ENCODE data around the gene CEP126.
"Not testable (repeated sequence)": the region's sequence is repeated elsewhere in the genome, so short reads cannot be mapped to it uniquely, and the experiment has no call there.

CEP126 gene

DNA sequence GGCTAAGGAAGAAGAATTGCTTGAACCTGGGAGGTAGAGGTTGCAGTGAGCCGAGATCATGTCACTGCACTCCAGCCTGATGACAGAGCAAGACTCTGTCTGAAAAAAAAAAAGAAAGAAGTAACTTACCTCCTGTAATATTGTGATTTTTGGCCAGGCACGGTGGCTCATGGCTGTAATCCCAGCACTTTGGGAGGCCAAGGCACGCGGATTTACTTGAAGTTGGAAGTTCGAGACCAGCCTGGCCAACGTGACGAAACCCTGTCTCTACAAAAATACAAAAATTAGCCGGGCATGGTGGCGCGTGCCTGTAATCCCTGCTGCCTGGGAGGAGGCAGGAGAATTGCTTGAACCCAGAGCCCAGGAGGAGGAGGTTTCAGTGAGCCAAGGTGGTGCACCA, 49.4 kb downstream of the CEP126 start:
- not testable (repeated sequence) for H3K27me3 ChIP-seq (replicated peaks; ENCODE audit: control insufficient read depth, insufficient read depth, low read length, poor library complexity, severe bottlenecking); H3K4me3 ChIP-seq (ENCODE audit: insufficient read depth, low read depth, low read length, poor library complexity, severe bottlenecking); H3K9me3 ChIP-seq (ENCODE audit: control insufficient read depth, low read length); H3K36me3 ChIP-seq (ENCODE audit: control insufficient read depth, insufficient read depth, low read length); H3K27ac ChIP-seq (ENCODE audit: insufficient read depth, low read length, poor library complexity, severe bottlenecking); H3K4me1 ChIP-seq (ENCODE audit: control insufficient read depth, insufficient read depth, low read length, poor library complexity, severe bottlenecking); DNase-seq

DNA sequence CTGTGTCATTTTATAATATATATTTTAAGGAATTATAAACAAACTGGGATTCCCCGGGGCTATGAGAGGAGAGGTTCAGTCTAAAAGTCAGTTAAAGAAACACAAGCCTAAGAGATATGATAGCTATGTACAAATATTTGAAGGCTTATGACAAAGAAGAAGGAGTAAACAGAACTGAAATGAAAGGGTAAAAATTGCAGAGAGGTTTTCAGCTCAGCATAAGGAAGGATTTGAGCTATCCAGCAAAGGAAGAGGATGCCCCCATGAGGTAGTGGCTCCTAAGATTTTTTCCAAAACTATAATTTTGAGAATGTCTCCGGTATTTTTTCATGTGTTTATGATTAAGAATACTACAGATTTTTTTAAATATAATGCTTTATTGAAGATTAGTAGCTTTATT, 59.4 kb downstream of the CEP126 start:
- no peak for DNase-seq
- H3K27me3 ChIP-seq (replicated peaks; ENCODE audit: control insufficient read depth, insufficient read depth, low read length, poor library complexity, severe bottlenecking) = no peaks in the 10 kb centered on the region
- no peaks in the 10 kb centered on the region for H3K4me1 ChIP-seq (ENCODE audit: control insufficient read depth, insufficient read depth, low read length, poor library complexity, severe bottlenecking)
- no peak overlapping the region for H3K4me3 ChIP-seq (ENCODE audit: insufficient read depth, low read depth, low read length, poor library complexity, severe bottlenecking)
- H3K36me3 ChIP-seq (ENCODE audit: control insufficient read depth, insufficient read depth, low read length) = no peaks in the 10 kb centered on the region
- no peaks in the 10 kb centered on the region for H3K9me3 ChIP-seq (ENCODE audit: control insufficient read depth, low read length)
- no peak overlapping the region for H3K27ac ChIP-seq (ENCODE audit: insufficient read depth, low read length, poor library complexity, severe bottlenecking)

DNA sequence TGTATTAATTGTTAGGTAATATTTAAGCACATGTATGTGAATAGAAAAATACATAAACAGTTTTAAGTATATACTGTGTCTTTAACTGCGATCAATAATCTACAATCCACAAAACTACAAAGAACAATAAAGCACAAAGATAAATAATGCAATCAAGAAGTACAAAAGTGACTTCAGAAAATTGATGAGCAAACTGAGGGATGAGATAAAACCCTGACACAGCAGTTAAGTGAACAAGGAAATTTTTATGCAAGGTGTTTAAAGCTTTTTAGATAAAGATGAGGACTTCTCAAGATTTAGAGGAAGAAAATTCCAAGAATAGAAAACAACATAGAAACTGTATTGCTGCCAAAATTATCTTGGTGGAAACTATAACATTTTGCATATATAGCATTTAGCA, 60.0 kb downstream of the CEP126 start:
- no peaks in the 10 kb centered on the region for H3K9me3 ChIP-seq (ENCODE audit: control insufficient read depth, low read length)

DNA sequence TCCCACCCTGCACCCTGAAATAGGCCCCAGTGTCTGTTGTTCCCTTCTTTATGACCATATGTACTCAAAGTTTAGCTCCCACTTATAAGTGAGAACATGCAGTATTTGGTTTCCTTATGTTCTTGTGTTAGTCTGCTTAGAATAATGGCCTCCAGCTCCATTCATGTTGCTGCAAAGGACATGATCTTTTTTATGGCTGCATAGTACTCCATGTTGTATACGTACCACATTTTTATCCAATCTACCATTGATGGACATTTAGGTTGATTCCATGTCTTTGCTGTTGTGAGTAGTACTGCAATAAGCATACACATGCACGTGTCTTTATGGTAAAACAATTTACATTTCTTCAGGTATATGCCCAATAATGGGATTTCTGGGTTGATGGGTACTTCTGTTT, 60.9 kb downstream of the CEP126 start:
- Histone ChIP-seq H3K4me3 (ENCODE audit: insufficient read depth, low read depth, low read length, poor library complexity, severe bottlenecking) (no peak overlapping the region), H3K36me3 (ENCODE audit: control insufficient read depth, insufficient read depth, low read length) (no peaks in the 10 kb centered on the region), H3K4me1 (ENCODE audit: control insufficient read depth, insufficient read depth, low read length, poor library complexity, severe bottlenecking) (no peaks in the 10 kb centered on the region), H3K9me3 (ENCODE audit: control insufficient read depth, low read length) (no peaks in the 10 kb centered on the region), H3K27ac (ENCODE audit: insufficient read depth, low read length, poor library complexity, severe bottlenecking) (no peak overlapping the region), H3K27me3 (replicated peaks; ENCODE audit: control insufficient read depth, insufficient read depth, low read length, poor library complexity, severe bottlenecking) (no peaks in the 10 kb centered on the region)
- no peak for DNase-seq

More for the DNA sequence above, 60.0 kb downstream of the CEP126 start:
- no peak for DNase-seq
- no peaks in the 10 kb centered on the region for H3K4me1 ChIP-seq (ENCODE audit: control insufficient read depth, insufficient read depth, low read length, poor library complexity, severe bottlenecking)
- H3K4me3 ChIP-seq (ENCODE audit: insufficient read depth, low read depth, low read length, poor library complexity, severe bottlenecking) = no peak overlapping the region
- no peaks in the 10 kb centered on the region for H3K27me3 ChIP-seq (replicated peaks; ENCODE audit: control insufficient read depth, insufficient read depth, low read length, poor library complexity, severe bottlenecking)
- no peaks in the 10 kb centered on the region for H3K36me3 ChIP-seq (ENCODE audit: control insufficient read depth, insufficient read depth, low read length)
- no peak overlapping the region for H3K27ac ChIP-seq (ENCODE audit: insufficient read depth, low read length, poor library complexity, severe bottlenecking)

DNA sequence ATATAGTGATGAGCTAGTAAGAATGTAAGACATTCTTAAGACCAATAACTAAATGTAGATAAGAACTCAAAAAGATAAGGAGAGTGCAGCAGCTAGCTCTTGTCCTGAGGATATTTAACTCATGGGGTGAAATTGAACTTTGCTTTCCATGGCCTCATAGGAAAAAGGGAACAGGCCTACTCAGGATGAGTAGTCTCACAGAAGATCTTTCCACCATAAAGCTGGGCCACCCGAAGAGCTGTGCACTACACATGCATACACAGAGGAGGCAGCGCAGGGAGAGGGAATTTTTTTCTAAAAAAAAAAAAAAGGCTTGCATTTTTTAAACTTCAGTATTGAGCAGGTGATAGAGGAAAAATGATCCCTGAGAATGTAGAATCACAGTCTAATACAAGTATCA, 72.6 kb downstream of the CEP126 start:
- no peak overlapping the region for H3K4me3 ChIP-seq (ENCODE audit: insufficient read depth, low read depth, low read length, poor library complexity, severe bottlenecking)
- no peak for DNase-seq
- H3K9me3 ChIP-seq (ENCODE audit: control insufficient read depth, low read length) = no peaks in the 10 kb centered on the region
- H3K36me3 ChIP-seq (ENCODE audit: control insufficient read depth, insufficient read depth, low read length) = no peaks in the 10 kb centered on the region
- H3K27ac ChIP-seq (ENCODE audit: insufficient read depth, low read length, poor library complexity, severe bottlenecking) = no peak overlapping the region
- no peaks in the 10 kb centered on the region for H3K27me3 ChIP-seq (replicated peaks; ENCODE audit: control insufficient read depth, insufficient read depth, low read length, poor library complexity, severe bottlenecking)
- H3K4me1 ChIP-seq (ENCODE audit: control insufficient read depth, insufficient read depth, low read length, poor library complexity, severe bottlenecking) = no peaks in the 10 kb centered on the region

DNA sequence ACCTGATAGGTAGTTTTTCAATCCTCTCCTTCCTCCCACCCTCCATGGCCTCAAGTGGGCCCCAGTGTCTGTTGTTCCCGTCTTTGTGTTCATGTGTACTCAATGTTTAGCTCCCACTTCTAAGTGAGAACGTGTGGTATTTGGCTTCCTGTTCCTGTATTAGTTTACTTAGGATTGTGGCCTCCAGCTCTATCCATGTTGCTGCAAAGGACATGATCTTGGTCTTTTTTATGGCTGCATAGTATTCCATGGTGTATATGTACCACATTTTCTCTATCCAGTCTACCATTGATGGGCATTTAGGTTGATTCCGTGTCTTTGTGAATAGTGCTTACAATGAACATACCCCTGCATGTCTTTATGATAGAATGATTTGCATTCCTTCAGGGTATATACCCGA, 78.4 kb downstream of the CEP126 start:
- no peaks in the 10 kb centered on the region for H3K9me3 ChIP-seq (ENCODE audit: control insufficient read depth, low read length)
- DNase-seq = no peak

DNA sequence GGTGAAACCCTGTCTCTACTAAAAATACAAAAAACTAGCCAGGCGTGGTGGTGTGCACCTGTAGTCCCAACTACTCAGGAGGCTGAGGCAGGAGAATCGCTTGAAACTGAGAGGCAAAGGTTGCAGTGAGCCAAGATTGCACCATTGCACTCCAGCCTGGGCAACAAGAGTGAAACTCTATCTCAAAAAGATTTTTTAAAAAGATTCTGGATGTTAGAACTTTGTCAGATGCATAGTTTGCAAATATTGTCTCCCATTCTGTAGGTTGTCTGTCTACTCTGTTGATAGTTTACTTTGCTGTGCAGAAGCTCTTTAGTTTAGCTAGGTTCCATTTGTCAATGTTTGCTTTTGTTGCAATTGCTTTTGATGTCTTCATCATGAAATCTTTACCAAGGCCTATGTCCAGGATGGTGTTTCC, 79.3 kb downstream of the CEP126 start:
- not testable (repeated sequence) for H3K36me3 ChIP-seq (ENCODE audit: control insufficient read depth, insufficient read depth, low read length); H3K4me1 ChIP-seq (ENCODE audit: control insufficient read depth, insufficient read depth, low read length, poor library complexity, severe bottlenecking); H3K27ac ChIP-seq (ENCODE audit: insufficient read depth, low read length, poor library complexity, severe bottlenecking); H3K27me3 ChIP-seq (replicated peaks; ENCODE audit: control insufficient read depth, insufficient read depth, low read length, poor library complexity, severe bottlenecking); DNase-seq; H3K9me3 ChIP-seq (ENCODE audit: control insufficient read depth, low read length); H3K4me3 ChIP-seq (ENCODE audit: insufficient read depth, low read depth, low read length, poor library complexity, severe bottlenecking)

More for the DNA sequence above, 78.4 kb downstream of the CEP126 start:
- Histone ChIP-seq H3K36me3 (ENCODE audit: control insufficient read depth, insufficient read depth, low read length) (no peaks in the 10 kb centered on the region), H3K4me1 (ENCODE audit: control insufficient read depth, insufficient read depth, low read length, poor library complexity, severe bottlenecking) (no peaks in the 10 kb centered on the region), H3K4me3 (ENCODE audit: insufficient read depth, low read depth, low read length, poor library complexity, severe bottlenecking) (no peak overlapping the region), H3K27me3 (replicated peaks; ENCODE audit: control insufficient read depth, insufficient read depth, low read length, poor library complexity, severe bottlenecking) (no peaks in the 10 kb centered on the region), H3K27ac (ENCODE audit: insufficient read depth, low read length, poor library complexity, severe bottlenecking) (no peak overlapping the region)

DNA sequence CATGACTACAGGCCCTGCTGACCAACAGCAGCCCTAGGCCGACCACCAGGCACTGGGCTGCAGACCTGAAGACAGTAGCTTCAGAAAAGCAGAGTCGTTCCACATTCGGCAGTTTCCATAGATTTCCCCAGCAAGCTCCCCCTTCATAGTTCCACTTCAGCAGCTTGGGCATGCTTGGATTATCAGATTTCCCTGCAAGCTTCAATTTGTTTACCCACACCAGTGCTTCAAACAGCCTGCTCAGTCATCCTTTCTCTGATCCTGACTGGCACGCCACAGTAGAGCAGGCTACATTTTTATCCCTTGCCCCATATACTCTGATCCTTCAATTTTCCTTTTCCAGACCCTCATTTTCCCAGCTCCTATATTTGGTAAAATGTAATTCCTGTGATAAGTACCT, 81.3 kb downstream of the CEP126 start:
- Histone ChIP-seq H3K4me3 (ENCODE audit: insufficient read depth, low read depth, low read length, poor library complexity, severe bottlenecking) (no peak overlapping the region), H3K9me3 (ENCODE audit: control insufficient read depth, low read length) (no peaks in the 10 kb centered on the region), H3K27me3 (replicated peaks; ENCODE audit: control insufficient read depth, insufficient read depth, low read length, poor library complexity, severe bottlenecking) (no peaks in the 10 kb centered on the region), H3K4me1 (ENCODE audit: control insufficient read depth, insufficient read depth, low read length, poor library complexity, severe bottlenecking) (no peaks in the 10 kb centered on the region), H3K27ac (ENCODE audit: insufficient read depth, low read length, poor library complexity, severe bottlenecking) (no peak overlapping the region), H3K36me3 (ENCODE audit: control insufficient read depth, insufficient read depth, low read length) (no peaks in the 10 kb centered on the region)
- no peak for DNase-seq

DNA sequence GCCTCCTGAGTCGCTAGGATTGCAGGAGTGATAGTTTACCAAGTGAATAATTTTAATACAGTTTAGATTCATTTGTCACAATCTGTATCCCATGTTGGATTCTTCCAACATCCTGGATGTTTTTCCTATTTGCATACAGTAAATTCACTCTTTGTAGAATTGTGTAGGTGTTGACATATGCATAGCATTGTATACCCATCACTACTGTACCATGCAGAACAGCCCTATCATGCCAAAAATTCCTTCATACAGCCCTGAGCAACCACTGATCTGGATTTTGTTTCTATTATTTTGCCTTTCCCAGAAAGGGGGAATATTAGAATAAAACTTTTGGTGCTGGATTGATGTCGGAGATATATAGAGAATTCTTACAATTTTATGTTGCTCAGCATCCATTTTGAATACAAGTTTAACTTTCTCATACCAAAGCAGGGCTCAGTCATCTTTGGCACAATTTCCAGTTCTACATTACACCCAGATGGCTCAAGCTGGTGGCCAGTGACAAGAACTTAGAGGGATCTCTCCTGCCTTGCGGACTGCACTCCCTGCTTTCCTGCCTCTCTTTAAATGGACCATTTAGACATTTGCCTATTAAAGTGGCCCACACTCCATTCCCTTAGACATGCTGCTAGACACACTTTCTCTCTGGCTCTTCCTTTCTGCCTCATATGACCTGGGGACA, 87.0 kb downstream of the CEP126 start:
- Histone ChIP-seq H3K36me3 (ENCODE audit: control insufficient read depth, insufficient read depth, low read length) (no peaks in the 10 kb centered on the region), H3K27me3 (replicated peaks; ENCODE audit: control insufficient read depth, insufficient read depth, low read length, poor library complexity, severe bottlenecking) (no peaks in the 10 kb centered on the region), H3K4me3 (ENCODE audit: insufficient read depth, low read depth, low read length, poor library complexity, severe bottlenecking) (no peak overlapping the region), H3K27ac (ENCODE audit: insufficient read depth, low read length, poor library complexity, severe bottlenecking) (no peak overlapping the region), H3K4me1 (ENCODE audit: control insufficient read depth, insufficient read depth, low read length, poor library complexity, severe bottlenecking) (no peaks in the 10 kb centered on the region), H3K9me3 (ENCODE audit: control insufficient read depth, low read length) (no peaks in the 10 kb centered on the region)
- no peak for DNase-seq

DNA sequence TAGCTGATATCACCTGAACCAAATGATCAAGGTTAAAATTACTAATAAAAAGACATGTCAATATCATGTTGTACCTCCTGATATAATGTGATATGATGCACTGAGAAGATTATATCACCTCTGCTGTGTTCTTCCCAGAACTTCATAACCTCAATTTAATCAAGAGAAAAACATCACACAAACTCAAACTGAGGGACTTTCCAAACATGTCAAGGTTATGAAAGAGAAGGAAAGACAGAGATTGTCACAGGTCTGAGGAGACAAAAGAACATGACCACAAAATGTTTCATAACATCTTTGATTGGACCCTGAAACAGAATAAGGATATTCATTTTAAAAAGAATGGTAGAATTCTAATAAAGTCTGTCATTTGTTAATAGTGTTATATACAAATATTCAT, 89.4 kb downstream of the CEP126 start:
- Histone ChIP-seq H3K27ac (ENCODE audit: insufficient read depth, low read length, poor library complexity, severe bottlenecking) (no peak overlapping the region), H3K4me1 (ENCODE audit: control insufficient read depth, insufficient read depth, low read length, poor library complexity, severe bottlenecking) (no peaks in the 10 kb centered on the region), H3K36me3 (ENCODE audit: control insufficient read depth, insufficient read depth, low read length) (no peaks in the 10 kb centered on the region), H3K4me3 (ENCODE audit: insufficient read depth, low read depth, low read length, poor library complexity, severe bottlenecking) (no peak overlapping the region), H3K9me3 (ENCODE audit: control insufficient read depth, low read length) (no peaks in the 10 kb centered on the region), H3K27me3 (replicated peaks; ENCODE audit: control insufficient read depth, insufficient read depth, low read length, poor library complexity, severe bottlenecking) (no peaks in the 10 kb centered on the region)
- no peak for DNase-seq
